GM12891 (cell line): Measurements from ENCODE around the gene PCDHGB6.

Experiments used
- PAX5 ChIP-seq: IDR thresholded peaks from 2 replicates; pipeline ENCODE4 v1.6.1; 2011; ENCODE audit warnings: low read length, moderate library complexity, mild to moderate bottlenecking; ENCODE audit not compliant: insufficient read depth, severe bottlenecking
- POLR2A ChIP-seq: IDR thresholded peaks from 2 replicates; pipeline ENCODE4 v1.6.1; 2011; ENCODE audit warnings: low read depth, low read length, control low read depth
- POLR2AphosphoS5 ChIP-seq: IDR thresholded peaks from 2 replicates; pipeline ENCODE4 v1.6.1; 2011; ENCODE audit warnings: low read depth, low read length, control low read depth

- TF ChIP-seq POLR2A, result no peak
- no peak for TF ChIP-seq POLR2AphosphoS5
- no peak for TF ChIP-seq PAX5
Observed at GRCh38 chr5:141359790-141360426, 47.9 kb upstream of the PCDHGB6 start, which contains the start of gene PCDHGB2.
